ENCODE results near the gene ASS1.
"Not testable (repeated sequence)": the region's sequence is repeated elsewhere in the genome, so short reads cannot be mapped to it uniquely, and the experiment has no call there.

Gene ASS1

DNA sequence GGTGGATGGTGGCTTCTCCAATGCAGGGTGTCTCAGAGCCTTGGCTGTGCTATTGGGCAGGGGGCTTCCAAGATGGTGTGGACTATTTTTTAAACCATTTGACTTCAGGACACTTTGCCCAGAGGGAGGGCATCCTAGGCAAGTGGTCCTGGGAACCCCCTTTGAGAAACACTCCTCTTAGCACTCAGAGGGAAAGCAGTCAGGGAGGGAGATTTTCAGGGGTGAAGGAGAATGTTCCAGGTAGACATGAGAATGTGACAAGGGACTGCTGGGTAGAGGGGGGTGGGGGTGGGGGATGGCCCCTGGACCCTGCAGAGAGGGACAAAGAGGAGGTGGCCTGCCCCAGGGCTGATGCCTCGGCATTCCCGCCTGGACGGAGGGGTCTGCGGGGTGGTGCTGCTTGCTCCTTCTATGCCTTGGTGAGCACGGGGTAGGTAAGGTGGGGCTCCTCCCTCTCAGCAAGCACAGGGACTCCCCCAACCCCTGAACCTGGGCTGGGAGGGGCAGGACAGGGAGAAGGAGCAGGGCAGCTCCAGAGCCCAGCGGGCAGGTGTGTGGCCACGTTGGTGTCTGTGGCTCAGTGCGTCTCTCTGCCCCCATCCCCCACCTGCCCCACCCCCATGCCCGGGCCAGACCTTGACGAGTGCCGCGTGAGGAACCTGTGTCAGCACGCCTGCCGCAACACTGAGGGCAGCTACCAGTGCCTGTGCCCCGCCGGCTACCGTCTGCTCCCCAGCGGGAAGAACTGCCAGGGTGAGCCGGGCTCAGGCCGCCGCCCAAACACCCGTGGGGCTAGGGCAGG is 13.8 kb upstream of the ASS1 start:
- no peak overlapping the region for H3K27ac ChIP-seq
- TF ChIP-seq, protein P1, sequence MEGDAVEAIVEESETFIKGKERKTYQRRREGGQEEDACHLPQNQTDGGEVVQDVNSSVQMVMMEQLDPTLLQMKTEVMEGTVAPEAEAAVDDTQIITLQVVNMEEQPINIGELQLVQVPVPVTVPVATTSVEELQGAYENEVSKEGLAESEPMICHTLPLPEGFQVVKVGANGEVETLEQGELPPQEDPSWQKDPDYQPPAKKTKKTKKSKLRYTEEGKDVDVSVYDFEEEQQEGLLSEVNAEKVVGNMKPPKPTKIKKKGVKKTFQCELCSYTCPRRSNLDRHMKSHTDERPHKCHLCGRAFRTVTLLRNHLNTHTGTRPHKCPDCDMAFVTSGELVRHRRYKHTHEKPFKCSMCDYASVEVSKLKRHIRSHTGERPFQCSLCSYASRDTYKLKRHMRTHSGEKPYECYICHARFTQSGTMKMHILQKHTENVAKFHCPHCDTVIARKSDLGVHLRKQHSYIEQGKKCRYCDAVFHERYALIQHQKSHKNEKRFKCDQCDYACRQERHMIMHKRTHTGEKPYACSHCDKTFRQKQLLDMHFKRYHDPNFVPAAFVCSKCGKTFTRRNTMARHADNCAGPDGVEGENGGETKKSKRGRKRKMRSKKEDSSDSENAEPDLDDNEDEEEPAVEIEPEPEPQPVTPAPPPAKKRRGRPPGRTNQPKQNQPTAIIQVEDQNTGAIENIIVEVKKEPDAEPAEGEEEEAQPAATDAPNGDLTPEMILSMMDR (IDR thresholded peaks at IDR 0.05) = no peak
- no peak for TF ChIP-seq ZFX (IDR thresholded peaks at IDR 0.05; ENCODE audit: borderline replicate concordance)

GRCh38 chr9:130431536-130432303 is 13.0 kb upstream of the ASS1 start:
- H3K27ac ChIP-seq = no peak overlapping the region
- TF ChIP-seq, protein P1 (IDR thresholded peaks at IDR 0.05) = no peak
- no peak for TF ChIP-seq ZFX (IDR thresholded peaks at IDR 0.05; ENCODE audit: borderline replicate concordance)

DNA sequence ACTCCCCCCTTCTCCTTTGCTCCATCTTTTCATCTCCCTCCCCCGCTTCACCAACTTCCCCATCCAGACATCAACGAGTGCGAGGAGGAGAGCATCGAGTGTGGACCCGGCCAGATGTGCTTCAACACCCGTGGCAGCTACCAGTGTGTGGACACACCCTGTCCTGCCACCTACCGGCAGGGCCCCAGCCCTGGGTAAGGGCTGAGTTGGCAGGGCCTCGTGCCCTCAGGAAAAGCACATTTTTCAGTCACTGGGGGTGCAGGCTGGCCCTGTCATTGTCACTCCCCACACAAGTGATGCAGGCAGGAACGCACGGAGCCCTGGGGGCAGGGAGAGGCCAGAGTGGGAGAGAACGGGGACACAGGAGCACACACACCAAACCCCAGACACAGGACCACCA is 12.4 kb upstream of the ASS1 start:
- TF ChIP-seq, protein P1 (IDR thresholded peaks at IDR 0.05) = peak; percentile 26; the same call in 1 of the 2 replicates
- no peak for TF ChIP-seq ZFX (IDR thresholded peaks at IDR 0.05; ENCODE audit: borderline replicate concordance)
- no peak overlapping the region for H3K27ac ChIP-seq

DNA sequence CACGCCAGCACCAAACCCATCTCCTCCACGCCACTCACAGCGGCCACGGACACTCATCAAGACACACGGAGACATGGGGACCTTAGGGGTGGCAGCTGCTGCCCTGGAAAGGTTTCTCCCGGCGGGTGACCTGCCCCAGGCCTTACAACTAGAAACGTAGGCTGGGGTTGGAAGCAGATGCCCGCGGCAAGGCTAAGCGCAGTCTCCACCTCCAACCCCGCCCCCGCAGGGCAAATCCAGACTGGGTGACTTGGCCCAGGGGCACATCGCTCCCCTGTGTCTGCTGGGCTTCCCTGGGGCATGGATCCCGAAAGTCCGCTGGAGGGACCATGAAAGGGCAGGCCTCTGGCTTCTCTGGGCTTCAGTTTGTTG is 12.0 kb upstream of the ASS1 start:
- TF ChIP-seq, protein P1 (IDR thresholded peaks at IDR 0.05) = no peak
- H3K27ac ChIP-seq = no peak overlapping the region

DNA sequence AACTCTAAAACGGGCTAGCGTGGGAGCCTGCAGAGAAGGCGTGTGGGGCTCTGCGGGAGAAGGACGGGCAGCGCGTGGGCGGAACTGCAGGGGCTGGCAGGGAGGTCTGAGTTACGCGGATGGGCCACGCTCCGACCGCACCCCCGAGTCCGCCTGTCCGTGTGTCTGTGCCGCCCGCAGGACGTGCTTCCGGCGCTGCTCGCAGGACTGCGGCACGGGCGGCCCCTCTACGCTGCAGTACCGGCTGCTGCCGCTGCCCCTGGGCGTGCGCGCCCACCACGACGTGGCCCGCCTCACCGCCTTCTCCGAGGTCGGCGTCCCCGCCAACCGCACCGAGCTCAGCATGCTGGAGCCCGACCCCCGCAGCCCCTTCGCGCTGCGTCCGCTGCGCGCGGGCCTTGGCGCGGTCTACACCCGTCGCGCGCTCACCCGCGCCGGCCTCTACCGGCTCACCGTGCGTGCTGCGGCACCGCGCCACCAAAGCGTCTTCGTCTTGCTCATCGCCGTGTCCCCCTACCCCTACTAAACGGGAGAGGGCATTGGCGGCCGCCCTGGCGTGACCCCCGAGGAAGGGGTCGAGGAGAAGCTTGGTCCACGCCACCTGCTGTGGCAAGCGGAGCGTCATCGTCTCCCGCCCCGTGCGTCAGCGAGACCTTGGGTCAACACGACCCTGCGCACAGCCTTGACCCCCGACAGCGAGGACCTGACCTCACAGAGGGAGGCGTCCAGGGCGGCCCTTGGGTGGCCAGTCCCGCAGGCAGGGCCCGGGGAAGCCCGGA is 11.4 kb upstream of the ASS1 start:
- no peak for TF ChIP-seq ZFX (IDR thresholded peaks at IDR 0.05; ENCODE audit: borderline replicate concordance)
- TF ChIP-seq, protein P1 (IDR thresholded peaks at IDR 0.05) = peak; percentile 40
- no peak overlapping the region for H3K27ac ChIP-seq

DNA sequence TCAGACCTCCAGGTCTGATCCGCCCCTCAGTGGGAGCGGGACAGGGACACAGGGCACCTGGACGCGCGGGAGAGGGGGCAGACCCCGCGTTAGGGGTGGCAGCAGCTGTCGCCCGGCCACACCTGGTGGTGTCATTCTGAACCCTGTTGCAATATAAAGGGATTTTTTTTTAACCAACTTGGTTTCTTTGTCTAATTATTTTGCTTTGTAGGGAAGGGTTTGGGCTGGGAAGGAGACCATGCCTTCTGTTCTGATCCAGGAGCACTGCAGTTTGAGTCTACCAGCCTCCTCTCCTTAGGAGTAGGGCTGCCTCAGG is 10.9 kb upstream of the ASS1 start:
- TF ChIP-seq, protein P1 (IDR thresholded peaks at IDR 0.05) = no peak
- no peak for TF ChIP-seq ZFX (IDR thresholded peaks at IDR 0.05; ENCODE audit: borderline replicate concordance)
- no peak overlapping the region for H3K27ac ChIP-seq

DNA sequence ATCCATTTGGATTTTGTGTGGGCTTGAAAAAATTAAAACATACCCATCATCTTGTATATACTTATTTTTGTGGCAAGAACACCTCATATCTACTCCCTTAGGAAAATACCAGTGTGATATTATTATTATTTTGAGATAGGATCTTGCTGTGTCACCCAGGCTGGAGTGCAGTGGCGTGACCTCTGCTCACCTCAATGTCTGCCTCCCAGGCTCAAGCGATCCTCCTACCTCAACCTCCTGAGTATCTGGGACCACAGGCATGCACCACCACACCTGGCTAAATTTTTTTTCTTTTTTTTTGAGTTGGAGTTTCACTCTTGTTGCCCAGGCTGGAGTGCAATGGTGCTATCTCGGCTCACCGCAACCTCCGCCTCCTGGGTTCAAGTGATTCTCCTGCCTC is 10.1 kb upstream of the ASS1 start:
- H3K27ac ChIP-seq = not testable (repeated sequence)
